Measurements from ENCODE around the gene GTF3C4.
"Not testable (repeated sequence)": the region's sequence is repeated elsewhere in the genome, so short reads cannot be mapped to it uniquely, and the experiment has no call there.

The GTF3C4 gene

DNA sequence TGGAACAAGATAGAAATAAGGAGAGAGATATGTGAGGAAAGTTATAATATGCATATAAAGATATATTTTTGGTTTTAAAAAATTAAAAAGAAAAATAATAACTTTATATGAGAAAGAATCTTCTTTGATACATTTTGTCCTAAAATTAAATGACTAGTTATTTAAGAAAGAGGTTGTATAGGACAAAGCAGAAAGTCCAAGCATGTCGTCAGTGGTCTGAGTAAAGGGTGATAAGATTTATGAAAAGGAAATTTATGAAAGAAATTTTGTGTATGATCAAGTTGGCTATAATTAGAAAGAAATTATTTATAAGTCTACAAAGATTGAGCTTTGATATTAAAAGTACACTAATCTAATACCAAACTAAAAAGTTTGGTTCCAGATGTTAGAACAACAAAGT is 32.0 kb downstream of the GTF3C4 start:
- no peak for DNase-seq

DNA sequence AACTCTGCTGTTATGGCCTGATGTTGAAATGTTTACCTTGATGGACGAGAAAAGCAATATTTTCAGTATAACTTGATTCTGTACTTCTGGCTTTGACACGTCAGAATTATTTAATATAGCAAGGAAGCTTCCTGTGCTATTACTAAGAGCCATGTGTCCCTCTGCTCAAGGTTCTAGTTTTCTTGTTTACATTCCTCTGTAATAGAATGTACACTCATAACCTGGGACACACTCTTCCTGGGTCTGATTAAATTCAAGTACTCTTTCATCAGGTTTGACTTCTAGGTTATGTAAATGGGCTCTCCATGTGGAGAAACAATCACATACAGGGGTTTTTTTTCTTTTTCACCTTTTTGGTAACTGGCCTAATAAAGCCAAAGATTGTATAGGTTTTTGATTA is 33.1 kb downstream of the GTF3C4 start:
- no peak for DNase-seq

DNA sequence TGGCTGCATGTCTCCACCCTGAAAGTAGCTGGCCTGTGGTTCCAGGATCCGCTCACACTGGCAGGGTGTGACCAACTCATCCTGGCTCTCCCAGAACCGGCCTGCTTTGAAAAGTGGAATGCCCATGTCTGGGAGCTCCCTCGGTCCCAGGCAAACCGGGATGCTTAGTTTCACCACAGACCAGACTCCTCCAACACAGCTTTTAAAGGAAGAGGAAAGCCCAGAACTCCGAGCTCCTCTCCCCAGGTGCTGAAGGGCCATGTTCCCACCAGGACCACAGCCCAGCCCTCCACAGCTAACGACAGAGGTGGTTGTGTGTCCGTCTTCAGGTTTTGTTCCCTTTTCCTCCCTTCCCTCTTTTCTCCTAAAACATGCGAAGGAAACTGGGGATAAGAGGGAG is 38.0 kb downstream of the GTF3C4 start:
- no peak for DNase-seq

DNA sequence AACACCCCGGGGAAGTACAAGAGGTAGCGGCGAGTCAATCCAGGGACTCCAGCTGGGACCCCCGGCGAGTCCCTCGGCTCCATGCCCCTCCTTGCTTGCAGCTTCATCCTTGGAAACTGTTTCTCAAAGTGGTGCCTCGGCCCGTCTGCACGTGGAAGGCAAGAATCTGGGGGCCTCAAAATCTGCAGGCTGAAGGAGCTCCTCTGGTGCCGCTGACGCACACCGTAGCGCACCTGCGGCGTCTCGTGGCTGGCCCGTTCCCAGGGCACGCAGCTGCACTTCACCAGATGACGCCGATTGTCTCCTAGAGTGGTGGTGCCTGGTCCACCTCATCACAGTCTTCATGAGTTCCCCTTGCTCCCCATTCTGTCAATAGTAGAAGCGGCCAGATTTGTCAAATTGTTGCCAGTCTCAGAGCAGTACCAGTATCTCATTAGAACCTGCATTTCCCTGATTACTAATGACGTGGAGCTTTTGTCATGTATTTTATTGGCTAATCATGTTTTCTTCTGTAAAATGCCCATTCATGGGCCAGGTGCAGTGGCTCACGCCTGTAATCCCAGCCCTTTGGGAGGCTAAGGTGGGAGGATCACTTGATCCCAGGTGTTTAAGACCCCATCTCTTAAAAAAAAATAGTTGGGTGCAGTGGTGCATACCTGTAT is 38.6 kb downstream of the GTF3C4 start:
- DNase-seq, result no peak

DNA sequence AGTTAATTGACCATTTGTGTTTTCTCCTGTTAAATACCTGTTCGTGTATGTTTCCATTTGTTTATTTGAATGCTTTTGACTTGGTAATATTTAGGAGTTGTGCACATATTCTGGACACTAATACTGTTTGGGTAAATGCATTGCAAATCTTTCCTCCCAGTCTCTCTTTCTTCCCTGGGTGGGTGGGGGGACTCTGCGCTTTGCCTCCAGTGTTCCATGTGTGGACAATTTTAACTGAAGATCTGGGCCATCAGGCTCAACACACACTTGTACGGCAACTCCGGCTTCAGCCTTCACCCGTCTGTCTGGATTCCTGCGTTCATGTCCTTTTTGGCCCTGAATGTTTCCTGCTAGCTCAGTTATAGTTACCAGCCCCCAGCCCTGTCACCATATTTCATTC is 40.1 kb downstream of the GTF3C4 start:
- DNase-seq, result no peak

DNA sequence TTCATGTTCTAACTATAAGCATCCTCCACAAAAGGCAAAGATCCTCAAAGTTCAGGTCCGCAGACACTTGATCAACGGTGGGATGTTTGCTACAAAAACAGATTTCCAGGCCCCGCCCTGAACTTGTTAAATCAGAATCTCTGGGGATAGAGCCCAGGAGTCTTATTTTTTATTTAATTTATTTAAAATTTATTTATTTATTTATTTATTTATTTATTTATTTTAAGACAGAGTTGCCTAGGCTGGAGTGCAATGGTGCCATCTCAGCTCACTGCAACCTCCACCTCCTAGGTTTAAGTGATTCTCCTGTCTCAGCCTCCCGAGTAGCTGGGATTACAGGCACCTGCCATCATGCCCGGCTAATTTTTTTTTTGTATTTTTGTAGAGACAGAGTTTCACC is 40.9 kb downstream of the GTF3C4 start:
- not testable (repeated sequence) for DNase-seq

DNA sequence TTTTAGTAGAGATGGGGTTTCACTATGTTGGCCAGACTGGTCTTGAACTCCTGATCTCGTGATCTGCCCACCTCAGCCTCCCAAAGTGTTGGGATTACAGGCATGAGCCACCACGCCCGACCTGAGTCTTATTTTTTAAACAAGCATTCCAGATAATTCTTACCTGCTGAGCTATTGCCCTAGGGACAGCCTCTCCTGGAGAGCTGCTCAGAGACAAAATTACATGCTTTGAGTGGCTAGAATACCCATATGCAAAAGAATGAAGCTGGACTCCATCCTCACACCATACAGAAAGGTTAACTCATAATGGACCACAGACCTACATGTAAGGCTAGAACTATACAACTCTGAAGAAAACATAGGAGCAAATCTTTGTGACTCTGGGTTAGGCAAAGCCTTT is 41.6 kb downstream of the GTF3C4 start:
- no peak for DNase-seq

DNA sequence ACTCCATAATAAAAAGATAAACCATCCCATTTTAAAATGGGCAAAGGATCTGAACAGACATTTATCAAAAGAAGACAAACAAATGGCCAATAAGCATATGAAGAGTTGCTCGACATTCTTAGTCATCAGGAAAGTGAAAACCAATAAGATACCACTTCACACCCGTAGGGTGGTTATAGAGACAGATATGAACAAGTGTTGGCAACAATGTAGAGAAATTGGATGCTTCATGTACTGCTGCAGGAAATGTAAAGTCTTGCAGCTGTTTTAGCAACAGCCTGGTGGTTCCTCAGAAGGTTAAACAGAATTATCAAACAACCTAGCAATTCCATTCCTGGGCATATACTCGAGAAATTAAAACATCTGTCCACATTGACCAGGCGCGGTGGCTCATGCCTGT is 42.5 kb downstream of the GTF3C4 start:
- DNase-seq, result no peak

DNA sequence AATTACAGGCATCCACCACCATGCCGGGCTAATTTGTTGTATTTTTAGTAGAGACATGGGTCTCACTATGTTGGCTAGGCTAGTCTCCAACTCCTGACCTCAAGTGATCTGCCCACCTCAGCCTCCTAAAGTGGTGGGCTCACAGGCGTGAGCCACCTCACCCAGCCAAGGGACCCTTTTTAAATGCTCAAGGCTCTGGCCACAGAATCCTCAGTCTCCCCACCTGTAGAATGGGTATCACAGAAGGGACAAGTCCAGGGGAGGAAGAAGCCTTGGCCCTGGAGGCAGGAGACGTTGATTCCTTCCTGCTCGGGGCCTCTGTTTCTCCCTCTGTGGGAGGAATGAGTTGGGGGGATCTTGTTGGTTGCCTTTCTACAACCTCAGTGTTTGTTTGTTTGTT is 45.7 kb downstream of the GTF3C4 start:
- no peak for DNase-seq

DNA sequence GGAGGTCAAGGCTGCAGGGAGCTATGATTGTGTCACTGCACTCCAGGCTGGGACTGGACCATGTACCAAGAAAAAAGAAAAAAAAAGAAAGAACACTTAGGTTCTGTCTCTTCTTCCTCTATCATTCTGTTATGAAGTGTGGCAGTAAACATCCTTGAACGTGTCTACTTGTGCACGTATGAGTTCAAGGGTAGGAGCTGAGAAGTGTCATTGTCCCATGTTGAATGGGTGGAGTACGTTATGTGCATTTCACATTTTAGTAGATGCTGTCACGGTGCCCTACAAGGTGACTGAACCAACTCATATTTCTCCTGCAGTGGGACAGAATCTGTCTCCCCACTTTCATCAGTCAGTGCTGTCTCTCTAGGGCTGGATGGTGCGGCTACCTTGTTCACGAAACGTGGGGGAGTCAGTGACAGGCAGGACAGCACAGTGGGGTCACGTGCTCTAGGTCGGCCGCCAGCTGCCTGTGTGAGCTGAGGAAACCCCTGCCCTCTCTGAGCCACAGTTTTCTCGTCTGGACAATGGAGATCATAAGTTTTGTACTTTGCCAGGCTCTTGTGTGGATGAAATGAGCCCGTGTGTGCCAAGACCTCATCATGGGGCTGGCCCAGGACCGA is 47.2 kb downstream of the GTF3C4 start:
- no peak for DNase-seq

DNA sequence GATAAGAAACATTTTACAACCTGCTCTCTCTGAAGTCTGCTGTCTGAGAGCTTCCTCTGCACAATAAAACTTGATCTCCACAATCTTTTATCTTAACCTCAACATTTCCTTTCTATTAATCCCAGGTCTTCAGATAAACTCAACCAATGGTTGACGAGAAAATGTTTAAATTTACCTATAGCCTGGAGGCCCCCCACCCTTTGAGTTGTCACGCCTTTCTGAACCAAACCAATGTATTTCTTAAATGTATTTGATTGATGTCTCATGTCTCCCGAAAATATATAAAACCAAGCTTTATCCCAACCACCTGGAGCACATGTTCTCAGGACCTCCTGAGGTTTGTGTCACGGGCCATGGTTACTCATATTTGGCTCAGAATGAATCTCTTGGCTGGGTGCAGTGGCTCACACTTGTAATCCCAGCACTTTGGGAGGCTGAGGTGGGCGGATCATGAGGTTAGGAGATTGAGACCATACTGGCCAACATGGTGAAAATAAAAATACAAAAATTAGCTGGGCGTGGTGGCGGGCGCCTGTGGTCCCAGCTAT is 48.2 kb downstream of the GTF3C4 start:
- DNase-seq, result not testable (repeated sequence)

DNA sequence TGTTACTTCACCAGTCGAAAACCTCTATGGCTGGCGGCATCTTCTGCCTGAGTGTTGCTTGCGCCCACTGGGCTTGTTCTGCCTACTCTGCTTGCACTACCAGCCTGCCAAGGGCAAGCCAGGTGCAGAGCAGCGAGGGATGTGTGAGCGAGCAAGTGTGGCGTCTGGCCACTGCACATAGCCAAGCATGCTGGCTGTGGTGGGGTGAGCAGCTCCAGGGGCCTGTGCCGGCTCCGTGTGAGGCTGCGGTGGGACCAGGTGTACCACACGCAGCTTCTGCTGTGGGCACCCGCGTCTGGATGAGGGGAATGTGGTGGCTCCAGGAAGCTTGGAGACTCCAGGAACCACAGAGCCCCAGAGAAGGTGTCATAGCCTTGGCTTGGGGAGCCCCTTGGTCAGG is 51.4 kb downstream of the GTF3C4 start:
- DNase-seq, result no peak

DNA sequence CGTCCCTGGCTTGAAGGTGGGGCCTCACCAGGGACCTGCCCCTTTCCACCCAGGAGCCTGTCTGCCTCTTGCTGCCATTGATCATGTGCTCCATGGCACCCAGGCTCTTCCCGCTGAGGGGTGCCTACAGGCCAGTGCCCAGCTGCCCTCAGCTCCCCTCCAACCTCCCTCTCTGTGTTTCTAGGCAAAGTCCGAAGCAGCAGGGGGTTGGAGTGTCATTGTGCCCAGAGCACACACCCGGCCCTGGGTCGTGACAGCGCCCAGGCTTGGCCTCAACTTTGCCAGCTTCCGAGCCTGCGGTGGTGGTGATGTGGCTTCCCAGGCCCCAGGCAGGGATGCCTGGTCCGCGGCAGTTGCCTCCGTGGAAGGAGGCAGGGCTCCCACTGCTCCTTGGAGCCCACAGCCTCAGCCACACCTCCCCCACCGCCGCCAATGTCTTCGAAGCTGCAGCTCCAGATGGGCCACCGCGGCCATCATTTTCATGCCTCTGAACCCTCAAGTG is 52.4 kb downstream of the GTF3C4 start:
- no peak for DNase-seq

DNA sequence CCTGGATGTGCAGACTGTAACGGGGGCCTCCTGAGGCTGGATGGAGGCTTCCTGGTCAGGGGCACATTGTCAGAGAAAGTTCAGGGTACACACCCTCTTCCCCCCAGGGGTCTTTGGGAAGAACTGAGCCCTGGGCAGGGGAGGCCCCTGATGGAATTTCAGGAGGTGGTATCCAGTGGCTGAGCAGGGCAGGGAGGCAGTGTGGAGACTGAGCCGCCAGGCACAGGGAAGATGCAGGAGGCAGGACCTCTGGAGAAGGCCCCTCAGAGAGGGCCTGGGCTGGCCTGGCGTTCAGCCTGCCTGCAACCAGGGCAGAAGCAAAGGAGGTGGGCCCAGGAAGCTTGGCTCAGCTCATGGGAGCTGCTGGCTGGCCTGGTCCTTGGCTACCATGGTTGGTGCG is 53.5 kb downstream of the GTF3C4 start:
- no peak for DNase-seq

DNA sequence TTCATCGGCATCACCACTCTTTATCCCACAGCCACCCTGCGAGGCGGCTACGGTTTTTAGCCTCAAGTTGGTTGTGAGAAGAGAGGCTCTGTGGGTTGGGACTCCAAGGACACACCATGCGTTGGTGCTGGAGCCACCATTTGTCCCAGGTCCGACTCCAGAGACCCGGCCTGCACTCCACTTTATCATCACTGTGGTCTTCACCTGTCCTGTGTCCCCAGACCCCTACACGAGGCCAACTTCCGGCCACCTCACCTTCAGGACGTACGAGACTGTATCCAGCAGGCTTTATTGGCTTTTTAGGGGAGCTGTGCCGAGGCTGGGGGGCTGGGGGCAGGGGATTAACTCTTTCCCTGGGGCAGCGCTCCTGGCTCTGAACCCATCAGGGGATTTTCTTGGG is 55.0 kb downstream of the GTF3C4 start:
- DNase-seq, result no peak

DNA sequence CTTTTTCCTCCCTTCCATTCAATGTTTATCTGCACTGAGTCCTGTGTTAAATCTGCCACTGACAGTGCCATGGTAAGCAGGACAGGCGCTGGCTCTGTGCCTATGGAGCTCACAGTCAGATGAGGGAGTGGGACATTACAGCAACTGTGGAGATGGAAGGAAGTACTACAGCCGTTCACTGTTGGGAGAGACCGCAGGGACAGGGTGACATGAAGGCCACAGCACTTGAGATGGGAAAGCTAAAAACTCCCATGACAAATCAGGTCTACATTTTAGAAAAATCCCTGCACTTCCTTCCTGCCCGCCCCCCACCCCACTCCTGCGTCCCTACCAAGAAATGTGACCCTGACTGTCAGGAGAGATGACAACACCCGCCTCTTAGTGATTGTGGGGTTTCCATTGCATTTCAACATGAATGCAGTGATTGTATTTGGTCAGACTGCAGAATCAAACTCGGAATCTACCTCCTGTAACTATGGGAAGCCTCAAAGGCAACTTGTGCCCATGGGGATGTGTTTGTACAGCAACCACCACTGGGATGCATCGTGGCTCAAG is 56.4 kb downstream of the GTF3C4 start:
- no peak for DNase-seq

DNA sequence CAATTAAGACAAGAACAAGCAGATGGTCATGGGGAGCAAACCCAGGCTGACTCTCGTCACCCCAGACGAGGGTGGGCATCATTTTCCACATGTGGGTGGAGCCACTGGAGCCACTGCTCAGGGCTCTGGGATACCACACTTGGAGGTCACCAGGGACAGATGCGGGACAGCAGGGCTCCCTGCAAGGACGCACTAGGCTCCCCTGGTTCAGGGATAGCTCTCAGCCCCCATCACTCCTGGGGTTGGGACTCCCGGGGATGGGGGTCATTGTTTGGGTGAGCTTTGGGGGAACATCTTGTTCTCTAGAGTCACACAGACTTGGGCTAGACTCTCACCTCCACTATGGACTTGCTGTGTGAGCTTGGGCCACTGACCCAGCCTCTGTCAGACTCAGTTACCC is 57.8 kb downstream of the GTF3C4 start:
- DNase-seq, result no peak

DNA sequence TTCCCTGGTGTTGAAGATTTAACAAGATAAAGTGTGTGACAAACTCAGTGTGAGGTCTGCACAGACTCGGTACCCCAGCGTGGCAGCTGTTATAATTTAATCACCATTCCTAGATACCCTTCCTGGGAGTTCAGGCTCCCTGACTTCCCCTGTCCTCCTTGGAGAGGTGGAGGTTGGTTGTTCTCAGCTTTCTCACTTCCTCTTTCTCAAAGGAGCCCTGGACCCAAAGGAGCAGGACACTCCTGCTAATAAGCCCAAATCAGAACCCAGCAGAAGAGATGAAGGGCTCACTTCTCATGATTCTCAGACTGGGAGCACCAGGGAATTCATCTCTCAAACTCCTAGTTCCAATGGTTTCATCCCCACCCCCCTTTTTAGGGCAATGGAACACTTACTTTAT is 58.2 kb downstream of the GTF3C4 start:
- DNase-seq, result no peak

DNA sequence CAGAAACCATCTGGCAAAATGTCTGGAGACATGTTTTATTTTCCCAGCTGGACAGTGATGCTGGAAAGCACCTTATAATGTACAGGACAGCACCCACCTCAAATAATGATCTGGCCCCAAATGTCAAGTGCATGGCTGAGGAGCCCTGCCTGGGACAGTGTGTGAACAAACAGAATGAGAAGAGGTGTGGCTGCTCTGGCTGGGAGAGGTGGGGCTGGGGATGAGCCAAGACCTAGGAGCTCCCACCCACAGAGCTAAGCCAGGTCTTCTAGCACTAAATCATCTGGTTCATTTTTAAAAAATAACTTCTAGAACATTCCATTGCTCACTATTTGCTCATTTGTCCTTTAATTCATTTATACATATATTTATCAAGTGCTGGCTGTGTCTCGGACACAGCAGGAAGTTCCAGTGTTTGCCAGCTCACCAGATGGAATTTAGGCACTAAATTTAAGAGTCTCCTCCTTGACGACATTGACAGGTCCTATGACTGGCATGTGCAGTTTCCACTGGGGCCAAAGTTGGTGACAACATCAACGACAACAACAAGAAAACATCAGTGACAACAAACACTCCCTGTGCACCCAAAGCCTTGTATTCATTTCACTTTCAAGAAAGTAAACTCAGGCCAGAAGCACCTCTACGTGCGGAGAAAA is 59.1 kb downstream of the GTF3C4 start:
- DNase-seq, result no peak

DNA sequence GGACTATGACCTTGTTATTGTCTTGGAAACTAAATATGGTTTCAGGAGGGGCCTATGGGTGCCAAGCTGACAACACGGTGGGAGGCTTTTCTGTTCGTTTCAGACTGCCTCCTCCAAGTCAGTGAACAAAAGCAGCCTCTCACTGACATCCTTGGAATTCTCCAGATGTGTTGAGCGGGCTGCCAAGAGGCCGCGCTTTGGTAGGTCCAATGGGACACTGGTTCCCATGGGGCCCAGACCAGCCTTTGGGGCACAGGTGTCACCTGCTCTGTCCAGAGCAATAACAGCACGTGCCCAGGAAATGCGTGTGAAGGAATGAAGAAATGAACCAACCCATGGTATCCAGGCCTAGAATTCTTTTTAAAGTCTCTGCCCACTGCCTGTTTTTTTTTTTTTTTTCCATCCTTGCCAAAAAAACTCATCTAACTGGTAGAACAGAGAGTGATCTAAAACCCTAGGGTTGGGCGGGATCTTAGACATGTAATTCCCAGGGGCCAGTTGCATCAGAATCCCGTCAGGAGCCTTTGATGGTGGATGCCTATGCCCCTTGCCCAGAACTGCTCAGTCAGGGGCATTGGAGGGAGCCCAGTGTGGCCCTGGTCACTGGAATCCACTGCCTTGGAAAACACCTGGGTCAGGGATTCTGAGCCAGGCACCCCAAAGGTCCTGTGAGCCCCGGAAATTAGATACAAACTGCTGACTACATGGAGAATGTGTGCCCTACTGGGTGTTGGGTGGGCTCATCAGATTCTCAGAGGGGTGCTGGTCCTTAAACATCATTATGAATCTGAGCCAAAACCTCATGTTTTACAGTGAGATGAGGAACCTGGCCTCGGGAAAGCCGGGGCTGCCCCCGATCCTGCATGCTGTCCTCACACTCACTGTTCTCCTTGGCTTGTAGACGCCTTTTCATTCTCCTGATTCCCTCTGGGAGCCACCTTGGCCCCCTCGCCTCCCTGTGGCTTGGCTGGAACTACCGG is 60.1 kb downstream of the GTF3C4 start:
- no peak for DNase-seq

DNA sequence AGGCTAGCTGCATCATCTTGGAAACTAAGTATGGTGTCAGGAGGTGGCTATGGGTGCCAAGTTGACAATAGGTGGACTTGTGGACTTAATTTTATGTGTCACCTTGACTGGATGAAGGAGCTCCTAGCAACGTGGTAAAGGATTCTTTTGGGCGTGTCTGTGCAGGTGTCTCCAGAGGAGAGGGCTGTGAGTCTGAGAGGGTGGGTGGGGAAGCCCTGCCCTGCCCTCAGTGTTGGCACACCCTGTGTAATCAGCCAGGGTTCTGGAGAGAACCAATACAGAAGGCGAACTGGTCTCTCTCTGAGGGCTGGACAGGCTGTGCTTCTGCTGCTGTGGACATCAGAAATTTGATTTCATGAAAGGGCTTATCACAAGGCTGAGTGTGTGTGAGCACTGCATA is 61.0 kb downstream of the GTF3C4 start:
- DNase-seq, result no peak
